T-helper 17 cell (primary cell): ENCODE results near the gene CDKN3. TPM values are rescaled to one million over a fixed set of nuclear protein-coding genes. Genes with fewer than 3 reads are reported as not detected.
"Not testable (repeated sequence)": the region's sequence is repeated elsewhere in the genome, so short reads cannot be mapped to it uniquely, and the experiment has no call there.

Experiments
- ATAC-seq: fragments of 150-1000 bp; cut with Tn5 transposase; 2 replicates; pipeline ENCODE4 v1.10.0; 2021; ENCODE audit warnings: mild to moderate bottlenecking, moderate library complexity
- DNase-seq, 3 donors: peaks; one replicate each; pipeline versions ENCODE4 v3.0.0 to v3.0.0-alpha.2; 2020 to 2021
- H3K9me3 ChIP-seq: one replicate; pipeline ENCODE4 v1.7.0; 2013; ENCODE audit warnings: low read length, mild to moderate bottlenecking; ENCODE audit not compliant: control insufficient read depth, poor library complexity, severe bottlenecking
- H3K27ac Mint-ChIP-seq: one replicate; pipeline ENCODE4 v1.8.0; 2022; ENCODE audit warnings: mild to moderate bottlenecking, moderate library complexity, mixed read lengths
- H3K27me3 Mint-ChIP-seq: one replicate; pipeline ENCODE4 v1.8.0; 2022; ENCODE audit warnings: mixed read lengths
- H3K36me3 Mint-ChIP-seq: one replicate; pipeline ENCODE4 v1.8.0; 2022; ENCODE audit warnings: low read depth, mixed read lengths
- H3K4me1 Mint-ChIP-seq: one replicate; pipeline ENCODE4 v1.8.0; 2022; ENCODE audit warnings: mild to moderate bottlenecking, mixed read lengths
- H3K4me3 Mint-ChIP-seq: one replicate; pipeline ENCODE4 v1.8.0; 2022; ENCODE audit warnings: mild to moderate bottlenecking, moderate library complexity, mixed read lengths
- total RNA-seq, 4 donors: library from RNA in 2 of 4; stranded (reverse) in 2 of 4; gene quantifications; one replicate each; pipeline ENCODE4 v1.2.3 and lab custom pipeline; 2022 to 2026

The CDKN3 gene
- total RNA-seq, 2 donors from 2014 or later = 1.1 to 1.5 TPM

- ATAC-seq (no peak), DNase-seq (no peak)
- no peak overlapping the region for H3K4me3 Mint-ChIP-seq
- no peaks in the 10 kb centered on the region for H3K9me3 ChIP-seq
- no peak overlapping the region for H3K27ac Mint-ChIP-seq
- H3K4me1 Mint-ChIP-seq = no peaks in the 10 kb centered on the region
- peaks cover under 1% of the 10 kb centered on the region for H3K36me3 Mint-ChIP-seq
- peaks cover 38% of the 10 kb centered on the region for H3K27me3 Mint-ChIP-seq
These were observed 13.0 kb upstream of the CDKN3 start for GRCh38 chr14:54383835-54384234.

- no peaks in the 10 kb centered on the region for H3K9me3 ChIP-seq
- Mint-ChIP-seq H3K27me3 (peaks cover 43% of the 10 kb centered on the region), H3K4me1 (no peaks in the 10 kb centered on the region), H3K27ac (no peak overlapping the region), H3K36me3 (peaks cover 3% of the 10 kb centered on the region), H3K4me3 (no peak overlapping the region)
- DNase-seq (no peak), ATAC-seq (no peak)
These were observed 11.3 kb upstream of the CDKN3 start for GRCh38 chr14:54385556-54385955.

GRCh38 chr14:54387328-54387727 is 9.5 kb upstream of the CDKN3 start:
- Mint-ChIP-seq H3K36me3 (peaks cover 3% of the 10 kb centered on the region), H3K27ac (no peak overlapping the region), H3K4me1 (no peaks in the 10 kb centered on the region), H3K27me3 (peaks cover 59% of the 10 kb centered on the region), H3K4me3 (no peak overlapping the region)
- H3K9me3 ChIP-seq = no peaks in the 10 kb centered on the region
- ATAC-seq (no peak), DNase-seq (no peak)

GRCh38 chr14:54392131-54392859 is 4.5 kb upstream of the CDKN3 start:
- ATAC-seq (no peak), DNase-seq (no peak)
- H3K27me3 Mint-ChIP-seq = peaks cover 36% of the 10 kb centered on the region
- H3K36me3 Mint-ChIP-seq = peaks cover 3% of the 10 kb centered on the region
- H3K27ac Mint-ChIP-seq = no peak overlapping the region
- H3K4me1 Mint-ChIP-seq = peaks cover 4% of the 10 kb centered on the region
- no peaks in the 10 kb centered on the region for H3K9me3 ChIP-seq
- H3K4me3 Mint-ChIP-seq = no peak overlapping the region

GRCh38 chr14:54392986-54393884 is 3.6 kb upstream of the CDKN3 start:
- peaks cover 27% of the 10 kb centered on the region for H3K27me3 Mint-ChIP-seq
- H3K36me3 Mint-ChIP-seq, H3K4me1 Mint-ChIP-seq, H3K9me3 ChIP-seq, DNase-seq, ATAC-seq, H3K4me3 Mint-ChIP-seq, H3K27ac Mint-ChIP-seq: not testable (repeated sequence)

- H3K36me3 Mint-ChIP-seq = no peaks in the 10 kb centered on the region
- H3K27me3 Mint-ChIP-seq = peaks cover 16% of the 10 kb centered on the region
- no peak overlapping the region for H3K27ac Mint-ChIP-seq
- DNase-seq = no peak
- H3K9me3 ChIP-seq = no peaks in the 10 kb centered on the region
- H3K4me3 Mint-ChIP-seq = no peak overlapping the region
- ATAC-seq = no peak
- H3K4me1 Mint-ChIP-seq = peaks cover 14% of the 10 kb centered on the region
These were observed 2.2 kb upstream of the CDKN3 start for GRCh38 chr14:54394596-54394995.

- ATAC-seq (no peak), DNase-seq (no peak)
- H3K9me3 ChIP-seq = no peaks in the 10 kb centered on the region
- H3K36me3 Mint-ChIP-seq = no peaks in the 10 kb centered on the region
- peaks cover 14% of the 10 kb centered on the region for H3K4me1 Mint-ChIP-seq
- H3K27ac Mint-ChIP-seq = no peak overlapping the region
- peaks cover 16% of the 10 kb centered on the region for H3K27me3 Mint-ChIP-seq
- no peak overlapping the region for H3K4me3 Mint-ChIP-seq
These were observed 1.5 kb upstream of the CDKN3 start for GRCh38 chr14:54395284-54395683.

- no peak for ATAC-seq
- H3K36me3 Mint-ChIP-seq = no peaks in the 10 kb centered on the region
- no peaks in the 10 kb centered on the region for H3K9me3 ChIP-seq
- H3K27me3 Mint-ChIP-seq = peaks cover 14% of the 10 kb centered on the region
- H3K4me3 Mint-ChIP-seq = no peak overlapping the region
- H3K27ac Mint-ChIP-seq = no peak overlapping the region
- no peak for DNase-seq
- peaks cover 14% of the 10 kb centered on the region for H3K4me1 Mint-ChIP-seq
These were observed 1.1 kb upstream of the CDKN3 start for GRCh38 chr14:54395716-54396115.

GRCh38 chr14:54396183-54396492 is 669 bp upstream of the CDKN3 start:
- DNase-seq = no peak
- no peaks in the 10 kb centered on the region for H3K9me3 ChIP-seq
- peaks cover 14% of the 10 kb centered on the region for H3K4me1 Mint-ChIP-seq
- no peak for ATAC-seq
- peaks cover 10% of the 10 kb centered on the region for H3K27me3 Mint-ChIP-seq
- H3K27ac Mint-ChIP-seq = peak overlapping the region; percentile 61
- H3K36me3 Mint-ChIP-seq = no peaks in the 10 kb centered on the region
- H3K4me3 Mint-ChIP-seq = peak overlapping the region; percentile 92

GRCh38 chr14:54399560-54399959 is 2.8 kb downstream of the CDKN3 start:
- no peak for ATAC-seq
- Mint-ChIP-seq H3K27ac (no peak overlapping the region), H3K4me3 (no peak overlapping the region), H3K36me3 (no peaks in the 10 kb centered on the region), H3K4me1 (peaks cover 14% of the 10 kb centered on the region), H3K27me3 (no peaks in the 10 kb centered on the region)
- no peaks in the 10 kb centered on the region for H3K9me3 ChIP-seq
- no peak for DNase-seq

- not testable (repeated sequence) for H3K4me1 Mint-ChIP-seq, DNase-seq, H3K36me3 Mint-ChIP-seq, H3K4me3 Mint-ChIP-seq, H3K27me3 Mint-ChIP-seq, H3K27ac Mint-ChIP-seq, ATAC-seq, H3K9me3 ChIP-seq
These were observed 6.7 kb downstream of the CDKN3 start for GRCh38 chr14:54403401-54404005.

GRCh38 chr14:54410215-54410614 is 13.4 kb downstream of the CDKN3 start:
- peaks cover 2% of the 10 kb centered on the region for H3K36me3 Mint-ChIP-seq
- no peak overlapping the region for H3K4me3 Mint-ChIP-seq
- H3K4me1 Mint-ChIP-seq = peaks cover 3% of the 10 kb centered on the region
- H3K27me3 Mint-ChIP-seq = no peaks in the 10 kb centered on the region
- DNase-seq (no peak), ATAC-seq (no peak)
- no peaks in the 10 kb centered on the region for H3K9me3 ChIP-seq
- H3K27ac Mint-ChIP-seq = no peak overlapping the region

GRCh38 chr14:54411371-54411770 is 14.6 kb downstream of the CDKN3 start:
- Mint-ChIP-seq H3K27ac (no peak overlapping the region), H3K27me3 (no peaks in the 10 kb centered on the region), H3K4me1 (peaks cover 3% of the 10 kb centered on the region), H3K36me3 (no peaks in the 10 kb centered on the region), H3K4me3 (no peak overlapping the region)
- no peak for ATAC-seq
- H3K9me3 ChIP-seq = no peaks in the 10 kb centered on the region
- DNase-seq = no peak
